ENCODE results near the gene RHBDL1.

DNA sequence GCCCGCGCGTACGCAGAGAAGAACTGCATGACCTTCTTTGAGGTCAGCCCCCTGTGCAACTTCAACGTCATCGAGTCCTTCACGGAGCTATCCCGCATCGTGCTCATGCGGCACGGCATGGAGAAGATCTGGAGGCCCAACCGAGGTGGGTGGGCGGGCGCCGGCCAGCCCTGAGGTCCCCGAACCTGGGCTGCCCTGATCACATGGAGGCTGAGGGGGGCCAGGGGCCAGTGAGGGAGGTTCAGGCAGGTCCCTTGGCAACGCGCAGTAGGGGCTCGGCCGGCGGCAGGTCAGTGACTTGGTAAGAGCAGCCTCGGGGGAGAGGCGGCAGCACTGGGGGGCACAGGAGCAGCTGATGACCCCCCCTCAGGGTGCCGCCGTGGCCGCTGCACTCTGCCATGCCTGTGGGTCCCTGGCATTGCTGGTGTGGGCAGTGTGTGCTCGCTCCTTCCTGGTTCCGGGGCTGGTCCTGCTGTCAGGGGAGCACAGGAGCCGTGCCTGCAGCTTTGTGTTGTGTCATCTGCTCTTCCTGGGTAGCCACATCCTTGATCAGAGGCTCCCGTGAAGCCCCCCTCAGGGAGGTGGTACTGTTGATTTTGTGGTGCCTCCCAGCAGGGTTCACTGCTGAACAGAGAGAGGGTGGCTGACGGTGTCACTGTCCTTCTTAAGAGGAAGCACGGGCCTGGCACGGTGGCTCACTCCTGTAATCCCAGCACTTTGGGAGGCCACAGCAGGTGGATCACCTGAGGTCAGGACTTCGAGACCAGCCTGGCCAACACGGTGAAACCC lies 49.3 kb upstream of the RHBDL1 start:
- TF ChIP-seq EZH2 (IDR thresholded peaks at IDR 0.05; ENCODE audit: borderline replicate concordance, insufficient read depth, low read length, poor library complexity, severe bottlenecking), result no peak
- no peak for TF ChIP-seq SMC3 (conservative IDR thresholded peaks at IDR 0.05; ENCODE audit: poor library complexity)
- TF ChIP-seq, protein P1, sequence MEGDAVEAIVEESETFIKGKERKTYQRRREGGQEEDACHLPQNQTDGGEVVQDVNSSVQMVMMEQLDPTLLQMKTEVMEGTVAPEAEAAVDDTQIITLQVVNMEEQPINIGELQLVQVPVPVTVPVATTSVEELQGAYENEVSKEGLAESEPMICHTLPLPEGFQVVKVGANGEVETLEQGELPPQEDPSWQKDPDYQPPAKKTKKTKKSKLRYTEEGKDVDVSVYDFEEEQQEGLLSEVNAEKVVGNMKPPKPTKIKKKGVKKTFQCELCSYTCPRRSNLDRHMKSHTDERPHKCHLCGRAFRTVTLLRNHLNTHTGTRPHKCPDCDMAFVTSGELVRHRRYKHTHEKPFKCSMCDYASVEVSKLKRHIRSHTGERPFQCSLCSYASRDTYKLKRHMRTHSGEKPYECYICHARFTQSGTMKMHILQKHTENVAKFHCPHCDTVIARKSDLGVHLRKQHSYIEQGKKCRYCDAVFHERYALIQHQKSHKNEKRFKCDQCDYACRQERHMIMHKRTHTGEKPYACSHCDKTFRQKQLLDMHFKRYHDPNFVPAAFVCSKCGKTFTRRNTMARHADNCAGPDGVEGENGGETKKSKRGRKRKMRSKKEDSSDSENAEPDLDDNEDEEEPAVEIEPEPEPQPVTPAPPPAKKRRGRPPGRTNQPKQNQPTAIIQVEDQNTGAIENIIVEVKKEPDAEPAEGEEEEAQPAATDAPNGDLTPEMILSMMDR (IDR thresholded peaks at IDR 0.05; ENCODE audit: poor library complexity, severe bottlenecking), result no peak
